ENCODE results near the gene FOXJ3.

Gene FOXJ3

GRCh38 chr1:42319871-42320484 lies 15.1 kb downstream of the FOXJ3 start:
- Histone ChIP-seq H3K27me3 (ENCODE audit: insufficient read depth, low read depth, severe bottlenecking) (no peaks in the 10 kb centered on the region), H3K9me3 (ENCODE audit: severe bottlenecking) (no peaks in the 10 kb centered on the region), H3K27ac (no peak overlapping the region), H3K4me3 (ENCODE audit: low read depth, low read length) (no peak overlapping the region), H3K36me3 (peaks cover 8% of the 10 kb centered on the region)
- no peak for DNase-seq
- TF ChIP-seq, protein P1, sequence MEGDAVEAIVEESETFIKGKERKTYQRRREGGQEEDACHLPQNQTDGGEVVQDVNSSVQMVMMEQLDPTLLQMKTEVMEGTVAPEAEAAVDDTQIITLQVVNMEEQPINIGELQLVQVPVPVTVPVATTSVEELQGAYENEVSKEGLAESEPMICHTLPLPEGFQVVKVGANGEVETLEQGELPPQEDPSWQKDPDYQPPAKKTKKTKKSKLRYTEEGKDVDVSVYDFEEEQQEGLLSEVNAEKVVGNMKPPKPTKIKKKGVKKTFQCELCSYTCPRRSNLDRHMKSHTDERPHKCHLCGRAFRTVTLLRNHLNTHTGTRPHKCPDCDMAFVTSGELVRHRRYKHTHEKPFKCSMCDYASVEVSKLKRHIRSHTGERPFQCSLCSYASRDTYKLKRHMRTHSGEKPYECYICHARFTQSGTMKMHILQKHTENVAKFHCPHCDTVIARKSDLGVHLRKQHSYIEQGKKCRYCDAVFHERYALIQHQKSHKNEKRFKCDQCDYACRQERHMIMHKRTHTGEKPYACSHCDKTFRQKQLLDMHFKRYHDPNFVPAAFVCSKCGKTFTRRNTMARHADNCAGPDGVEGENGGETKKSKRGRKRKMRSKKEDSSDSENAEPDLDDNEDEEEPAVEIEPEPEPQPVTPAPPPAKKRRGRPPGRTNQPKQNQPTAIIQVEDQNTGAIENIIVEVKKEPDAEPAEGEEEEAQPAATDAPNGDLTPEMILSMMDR (IDR thresholded peaks at IDR 0.05; ENCODE audit: low read depth, low read length), result no peak

GRCh38 chr1:42319128-42319851 lies 15.7 kb downstream of the FOXJ3 start:
- Histone ChIP-seq H3K9me3 (ENCODE audit: severe bottlenecking) (no peaks in the 10 kb centered on the region), H3K4me3 (ENCODE audit: low read depth, low read length) (no peak overlapping the region), H3K36me3 (peaks cover 8% of the 10 kb centered on the region), H3K27me3 (ENCODE audit: insufficient read depth, low read depth, severe bottlenecking) (no peaks in the 10 kb centered on the region), H3K27ac (no peak overlapping the region)
- DNase-seq, result no peak
- TF ChIP-seq, protein P1 (IDR thresholded peaks at IDR 0.05; ENCODE audit: low read depth, low read length), result no peak

DNA sequence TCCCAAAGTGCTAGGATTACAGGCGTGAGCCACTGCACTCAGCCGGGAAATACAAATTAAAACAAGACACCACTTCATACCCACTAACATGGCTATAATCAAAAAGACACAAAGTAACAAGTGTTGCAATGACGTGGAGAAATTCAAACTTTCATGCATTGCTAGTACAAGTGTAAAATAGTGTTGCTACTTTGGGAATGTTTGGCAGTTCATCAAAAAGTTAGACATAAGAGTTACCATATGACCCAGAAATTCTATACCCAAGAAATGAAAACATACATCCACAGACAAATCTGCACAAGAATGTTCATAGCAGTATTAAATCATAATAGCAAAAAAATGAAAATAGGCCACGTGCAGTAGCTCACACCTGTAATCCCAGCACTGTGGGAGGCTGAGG lies 16.4 kb downstream of the FOXJ3 start:
- H3K27ac ChIP-seq, result no peak overlapping the region
- H3K36me3 ChIP-seq, result peaks cover 7% of the 10 kb centered on the region
- no peak overlapping the region for H3K4me3 ChIP-seq (ENCODE audit: low read depth, low read length)
- H3K27me3 ChIP-seq (ENCODE audit: insufficient read depth, low read depth, severe bottlenecking), result no peaks in the 10 kb centered on the region
- TF ChIP-seq, protein P1 (IDR thresholded peaks at IDR 0.05; ENCODE audit: low read depth, low read length), result no peak
- no peaks in the 10 kb centered on the region for H3K9me3 ChIP-seq (ENCODE audit: severe bottlenecking)
- DNase-seq, result no peak

DNA sequence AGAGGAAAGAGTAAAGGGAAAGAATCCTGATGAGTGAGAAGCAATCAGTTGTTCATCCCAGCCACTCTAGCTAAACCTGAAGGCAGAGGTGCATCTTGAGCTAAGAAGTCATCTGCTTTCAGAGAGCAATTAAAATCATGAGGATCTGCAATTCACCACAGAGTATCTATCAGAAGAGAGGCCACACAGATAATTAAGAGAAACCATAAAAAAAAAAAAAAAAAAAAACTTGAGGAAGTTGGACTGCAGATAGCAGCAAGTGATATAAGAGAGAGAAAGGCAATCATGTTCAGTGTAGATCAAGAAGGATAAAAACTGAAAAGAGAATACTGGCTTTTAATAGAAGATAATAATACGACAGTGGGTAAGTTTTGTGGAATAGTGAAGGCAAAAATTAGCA lies 17.7 kb downstream of the FOXJ3 start:
- Histone ChIP-seq H3K4me3 (ENCODE audit: low read depth, low read length) (no peak overlapping the region), H3K36me3 (0 out of 2 replicates have a peak, but pooled peaks cover 3% of the 10 kb centered on the region), H3K27me3 (ENCODE audit: insufficient read depth, low read depth, severe bottlenecking) (no peaks in the 10 kb centered on the region), H3K27ac (no peak overlapping the region), H3K9me3 (ENCODE audit: severe bottlenecking) (no peaks in the 10 kb centered on the region)
- DNase-seq, result no peak
- TF ChIP-seq, protein P1 (IDR thresholded peaks at IDR 0.05; ENCODE audit: low read depth, low read length), result no peak

DNA sequence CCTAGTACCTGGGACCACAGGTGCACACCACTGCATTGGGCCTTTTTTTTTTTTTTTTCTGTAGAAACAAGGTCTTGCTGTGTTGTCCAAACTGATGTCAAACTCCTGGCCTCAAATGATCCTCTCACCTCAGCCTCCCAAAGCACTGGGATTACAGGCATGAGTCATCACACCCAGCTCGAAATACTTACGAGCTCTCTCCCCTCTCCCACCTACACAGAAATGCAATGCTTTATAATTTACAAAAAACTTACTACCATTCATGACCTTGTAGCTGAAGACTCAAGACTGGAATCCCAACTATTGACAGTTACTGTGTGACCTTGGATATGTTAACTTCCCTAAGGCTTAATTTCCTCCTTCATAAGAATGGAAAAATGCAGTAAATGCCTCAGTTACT lies 18.7 kb downstream of the FOXJ3 start:
- Histone ChIP-seq H3K36me3 (no peaks in the 10 kb centered on the region), H3K4me3 (ENCODE audit: low read depth, low read length) (no peak overlapping the region), H3K27ac (no peak overlapping the region), H3K27me3 (ENCODE audit: insufficient read depth, low read depth, severe bottlenecking) (no peaks in the 10 kb centered on the region), H3K9me3 (ENCODE audit: severe bottlenecking) (no peaks in the 10 kb centered on the region)
- TF ChIP-seq, protein P1 (IDR thresholded peaks at IDR 0.05; ENCODE audit: low read depth, low read length), result no peak
- DNase-seq, result no peak

All from WERI-Rb-1 (cell line).